NCI-H1417 treated with DMSO at 0.1 percent for 48 hours (cell line): ENCODE measurements around the gene MTNR1B.

Experiments used
- DNase-seq: peaks from one replicate; lab custom pipeline; 2025; lab: John Stamatoyannopoulos, UW

The MTNR1B gene

DNA sequence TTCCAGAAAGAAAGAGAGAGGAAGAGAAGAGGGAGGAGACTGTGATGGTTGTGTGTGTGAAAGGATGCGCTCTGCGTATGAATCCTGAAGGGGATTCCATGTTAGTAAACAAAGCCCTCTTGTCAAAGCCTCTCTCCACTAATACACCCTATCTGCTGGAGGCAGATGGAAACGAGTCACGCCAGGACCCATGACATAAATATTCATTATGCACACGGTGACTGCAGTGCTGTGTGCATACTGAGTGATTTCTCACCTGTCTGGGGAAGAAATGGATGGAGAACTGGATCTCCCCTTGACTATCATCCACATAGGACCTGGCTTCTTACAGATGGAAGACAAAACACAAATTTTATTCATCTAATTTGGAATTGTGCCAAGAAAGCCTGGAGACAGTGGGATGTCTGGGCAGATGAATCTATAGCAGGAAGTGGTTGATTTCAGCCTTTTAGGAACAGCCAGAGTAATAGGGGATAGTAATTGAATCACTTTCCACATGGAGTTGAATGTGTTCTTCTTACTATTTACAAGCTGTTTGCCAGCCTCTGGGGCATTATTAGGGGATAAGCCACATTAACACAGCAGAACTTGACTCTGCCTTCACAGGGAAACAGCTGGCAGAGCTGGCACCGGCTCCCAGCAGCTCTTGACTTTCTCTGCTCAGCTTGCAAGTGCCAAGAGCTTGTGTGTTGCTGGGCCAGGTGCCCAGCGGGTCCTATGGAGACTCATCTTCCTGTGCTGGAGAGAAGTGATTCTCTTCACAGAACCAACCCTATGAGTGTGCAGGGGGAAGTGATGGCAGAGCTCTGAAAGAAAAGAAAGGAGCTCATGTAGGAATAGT lies 9.0 kb downstream of the MTNR1B start:
- peak; percentile 33 for DNase-seq

DNA sequence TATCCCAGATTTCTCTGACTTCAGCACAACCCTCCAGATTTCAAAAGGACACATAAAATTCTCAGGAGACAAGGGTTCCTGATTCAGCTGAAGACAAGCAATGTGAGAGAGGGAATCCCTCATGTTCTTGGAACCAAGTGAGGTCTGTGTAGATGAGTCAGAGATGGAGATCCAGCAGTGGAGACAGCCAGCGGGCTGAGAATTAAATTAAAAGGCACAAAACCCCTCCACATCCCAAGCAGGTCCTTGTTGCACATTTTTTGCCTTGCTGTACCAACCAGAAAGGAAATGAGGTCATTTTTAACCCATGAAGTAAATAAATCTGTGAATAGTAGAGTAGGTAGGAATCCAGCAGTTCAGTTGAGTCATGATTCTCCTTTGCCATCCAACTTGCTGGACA lies 9.7 kb downstream of the MTNR1B start:
- DNase-seq, result no peak

DNA sequence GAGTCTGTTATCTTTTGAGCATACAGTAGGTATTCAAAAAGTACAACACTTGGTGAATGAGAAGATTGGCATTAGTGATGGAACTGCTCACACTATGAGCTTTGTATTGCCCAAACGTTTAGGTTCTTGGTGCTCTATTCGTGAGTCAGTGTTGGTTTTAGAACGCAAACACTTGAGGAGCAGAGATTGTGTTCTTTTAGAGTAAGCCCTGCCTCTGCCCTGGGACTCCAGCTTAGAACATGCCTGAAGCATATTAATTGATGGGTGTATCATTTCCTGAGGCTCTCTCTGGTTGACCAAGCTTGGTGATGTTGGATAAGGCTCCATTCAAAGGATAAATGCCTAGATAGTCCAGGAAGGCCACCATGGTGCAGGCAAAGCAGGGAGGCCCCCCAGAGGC lies 10.9 kb downstream of the MTNR1B start:
- no peak for DNase-seq

DNA sequence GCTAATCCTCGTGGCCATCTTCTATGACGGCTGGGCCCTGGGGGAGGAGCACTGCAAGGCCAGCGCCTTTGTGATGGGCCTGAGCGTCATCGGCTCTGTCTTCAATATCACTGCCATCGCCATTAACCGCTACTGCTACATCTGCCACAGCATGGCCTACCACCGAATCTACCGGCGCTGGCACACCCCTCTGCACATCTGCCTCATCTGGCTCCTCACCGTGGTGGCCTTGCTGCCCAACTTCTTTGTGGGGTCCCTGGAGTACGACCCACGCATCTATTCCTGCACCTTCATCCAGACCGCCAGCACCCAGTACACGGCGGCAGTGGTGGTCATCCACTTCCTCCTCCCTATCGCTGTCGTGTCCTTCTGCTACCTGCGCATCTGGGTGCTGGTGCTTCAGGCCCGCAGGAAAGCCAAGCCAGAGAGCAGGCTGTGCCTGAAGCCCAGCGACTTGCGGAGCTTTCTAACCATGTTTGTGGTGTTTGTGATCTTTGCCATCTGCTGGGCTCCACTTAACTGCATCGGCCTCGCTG lies 12.1 kb downstream of the MTNR1B start:
- DNase-seq, result no peak

DNA sequence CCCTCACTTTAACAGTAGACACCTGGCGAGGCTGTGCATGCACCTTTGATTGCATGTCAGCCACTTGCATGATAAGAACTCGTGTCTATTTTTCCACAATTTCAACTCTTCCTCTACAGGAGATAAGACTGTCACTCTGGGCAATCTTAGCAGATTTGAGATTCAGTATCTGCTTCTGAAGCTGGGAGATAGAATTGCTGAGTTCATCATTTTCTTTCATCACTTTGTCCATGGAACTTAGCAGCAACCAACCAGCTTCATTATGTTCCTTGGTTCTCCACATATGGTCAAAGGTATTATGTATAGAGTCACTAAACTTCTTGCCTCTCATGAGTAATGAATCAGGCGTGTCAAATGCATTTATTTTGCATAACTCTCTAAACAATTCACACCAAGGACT lies 17.1 kb downstream of the MTNR1B start:
- no peak for DNase-seq

DNA sequence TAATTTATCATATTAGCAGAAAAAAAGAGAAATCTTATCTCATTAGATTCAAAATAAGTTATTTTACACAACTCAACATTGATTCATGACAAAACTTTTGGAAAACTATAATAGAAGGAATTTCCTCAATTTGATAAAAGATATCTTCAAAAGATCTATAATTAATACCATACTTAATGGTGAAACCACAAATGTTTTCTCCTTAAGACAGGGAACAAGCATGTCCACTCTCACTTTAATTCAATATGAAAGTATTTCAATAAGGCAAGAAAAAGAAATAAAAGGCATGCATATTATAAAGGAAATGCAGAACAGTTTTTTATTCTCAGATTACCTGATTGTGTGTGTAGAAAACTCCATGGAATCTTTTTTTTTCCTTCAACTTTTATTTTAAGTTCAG lies 23.6 kb downstream of the MTNR1B start:
- no peak for DNase-seq

DNA sequence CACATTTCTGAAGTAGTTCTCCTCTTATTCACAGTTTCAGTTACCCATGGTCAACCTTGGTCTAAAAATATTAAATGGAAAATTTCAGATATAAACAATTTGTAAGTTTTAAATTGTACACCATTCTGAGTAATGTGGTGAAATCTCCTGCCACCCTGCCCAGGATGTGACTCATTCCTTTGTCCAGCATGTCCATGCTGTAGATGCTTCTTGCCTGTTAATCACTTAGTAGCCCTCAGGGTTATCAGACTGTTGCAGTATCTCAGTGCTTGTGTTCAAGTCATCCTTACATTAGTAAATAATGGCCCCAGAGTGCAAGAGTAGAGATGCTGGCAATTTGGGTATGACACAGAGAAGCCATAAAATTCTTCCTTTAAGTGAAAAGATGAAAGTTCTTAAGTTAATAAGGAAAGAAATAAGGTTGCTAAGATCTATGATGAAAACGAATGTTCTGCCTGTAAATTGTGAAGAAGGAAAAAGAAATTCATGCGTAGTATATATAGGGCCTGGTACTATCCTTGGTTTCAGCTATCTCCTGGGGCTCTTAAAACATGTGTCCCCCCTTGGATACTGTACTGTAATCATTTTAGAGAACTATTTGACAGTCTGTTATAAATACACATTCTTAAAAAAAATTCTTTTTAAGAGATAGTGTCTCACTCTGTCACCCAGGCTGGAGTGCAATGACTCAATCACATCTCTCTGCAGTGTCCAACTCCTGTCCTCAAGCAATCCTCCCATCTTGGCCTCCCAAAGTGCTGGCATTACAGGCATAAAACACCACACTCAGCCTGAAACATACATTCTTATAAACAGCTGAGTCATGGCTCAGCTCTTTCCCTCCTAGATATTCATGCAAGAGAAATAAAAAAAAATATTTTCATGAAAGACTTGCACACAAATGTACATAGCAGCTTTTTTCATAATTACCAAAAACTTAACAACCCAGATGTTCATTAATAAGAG lies 31.3 kb downstream of the MTNR1B start:
- no peak for DNase-seq

DNA sequence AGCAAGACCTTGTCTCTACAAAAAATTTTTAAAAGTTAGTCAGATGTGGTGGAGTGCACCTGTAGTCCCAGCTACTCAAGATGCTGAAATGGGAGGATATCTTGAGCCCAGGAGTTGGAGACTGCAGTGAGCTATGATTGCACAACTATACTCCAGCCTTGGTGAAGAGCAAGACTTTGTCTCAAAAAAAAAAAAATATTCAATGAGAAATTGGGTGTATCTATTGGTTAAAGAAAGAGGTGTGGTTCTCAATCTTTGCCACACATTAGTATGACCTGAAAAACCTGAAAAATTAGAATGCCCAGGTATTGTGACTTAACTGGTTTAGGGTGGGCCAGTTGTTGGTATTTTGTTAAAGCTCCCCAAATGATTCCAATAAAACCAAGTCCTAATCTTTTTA lies 32.4 kb downstream of the MTNR1B start:
- DNase-seq, result no peak

DNA sequence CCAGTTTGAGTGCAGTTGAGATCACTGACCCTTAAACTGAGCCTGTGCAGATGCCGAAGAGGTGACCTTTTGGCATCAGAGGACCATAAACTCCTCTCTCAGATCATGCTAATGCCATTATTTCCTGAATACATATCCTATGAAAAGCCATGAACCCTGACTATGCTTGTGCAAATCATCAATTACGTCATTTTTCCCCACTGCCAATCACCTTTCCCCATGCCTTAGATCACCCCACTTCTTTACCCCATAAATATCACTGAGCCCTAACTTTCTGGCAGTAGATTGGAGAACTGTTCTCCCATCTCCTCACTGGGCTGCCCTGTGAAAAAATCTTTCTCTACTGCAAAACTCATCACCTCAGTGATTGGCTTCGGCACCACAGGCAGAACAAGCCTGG lies 32.9 kb downstream of the MTNR1B start:
- DNase-seq, result no peak

DNA sequence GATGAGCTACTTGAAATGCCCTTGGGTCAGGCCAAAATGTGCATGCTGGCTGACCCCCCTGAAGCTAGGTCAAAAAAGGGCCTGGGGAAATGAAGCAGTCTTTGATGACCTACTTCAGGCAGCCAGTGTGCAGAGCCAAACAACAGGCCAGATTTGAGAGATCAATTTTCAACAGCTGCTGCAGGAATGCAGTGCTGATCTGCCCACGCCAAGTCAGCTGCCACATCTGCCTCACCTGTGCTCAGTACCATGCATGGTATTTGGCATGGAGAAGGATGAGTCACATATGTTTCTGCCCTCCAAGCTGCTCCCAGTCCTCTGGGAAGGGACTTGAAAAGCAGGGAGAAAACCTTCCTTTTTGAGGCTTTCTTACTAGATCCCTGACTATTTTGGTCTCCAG lies 35.8 kb downstream of the MTNR1B start:
- no peak for DNase-seq

DNA sequence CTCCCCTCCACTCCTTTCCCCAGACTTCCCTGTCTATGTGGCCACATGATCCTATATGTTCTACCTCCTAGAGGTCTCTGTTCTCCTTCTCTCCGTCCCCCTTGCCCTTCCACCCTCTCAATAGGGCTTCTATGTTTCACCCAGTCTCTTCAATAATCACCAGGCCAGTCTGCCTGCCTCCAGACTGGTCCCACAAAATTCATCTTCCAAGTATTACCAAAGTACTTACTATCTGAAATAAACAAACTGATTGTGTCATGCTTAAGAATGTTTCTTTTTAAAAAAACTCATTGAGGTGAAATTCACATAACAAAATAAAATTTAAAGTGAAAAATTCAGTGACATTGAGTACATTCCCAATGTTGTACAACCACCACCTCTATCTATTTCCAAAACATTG lies 44.2 kb downstream of the MTNR1B start:
- no peak for DNase-seq

DNA sequence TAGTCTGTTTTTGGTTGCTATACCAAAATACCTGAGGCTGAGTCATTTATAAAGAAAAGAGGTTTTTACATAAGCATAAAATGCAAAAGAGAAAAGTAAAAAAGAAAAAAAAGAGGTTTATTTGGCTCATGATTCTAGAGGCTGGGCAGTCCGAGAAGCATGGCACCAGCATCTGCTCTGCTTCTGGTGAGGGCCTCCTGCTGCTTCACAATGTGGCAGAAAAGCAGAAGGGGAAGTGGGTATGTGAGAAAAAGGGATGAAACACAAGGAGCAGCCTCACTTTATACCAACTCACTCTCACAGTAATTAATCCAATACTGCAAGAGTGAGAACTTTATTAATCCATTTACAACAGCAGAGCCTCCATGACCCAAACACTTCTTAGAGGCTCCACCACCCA lies 47.1 kb downstream of the MTNR1B start:
- no peak for DNase-seq

DNA sequence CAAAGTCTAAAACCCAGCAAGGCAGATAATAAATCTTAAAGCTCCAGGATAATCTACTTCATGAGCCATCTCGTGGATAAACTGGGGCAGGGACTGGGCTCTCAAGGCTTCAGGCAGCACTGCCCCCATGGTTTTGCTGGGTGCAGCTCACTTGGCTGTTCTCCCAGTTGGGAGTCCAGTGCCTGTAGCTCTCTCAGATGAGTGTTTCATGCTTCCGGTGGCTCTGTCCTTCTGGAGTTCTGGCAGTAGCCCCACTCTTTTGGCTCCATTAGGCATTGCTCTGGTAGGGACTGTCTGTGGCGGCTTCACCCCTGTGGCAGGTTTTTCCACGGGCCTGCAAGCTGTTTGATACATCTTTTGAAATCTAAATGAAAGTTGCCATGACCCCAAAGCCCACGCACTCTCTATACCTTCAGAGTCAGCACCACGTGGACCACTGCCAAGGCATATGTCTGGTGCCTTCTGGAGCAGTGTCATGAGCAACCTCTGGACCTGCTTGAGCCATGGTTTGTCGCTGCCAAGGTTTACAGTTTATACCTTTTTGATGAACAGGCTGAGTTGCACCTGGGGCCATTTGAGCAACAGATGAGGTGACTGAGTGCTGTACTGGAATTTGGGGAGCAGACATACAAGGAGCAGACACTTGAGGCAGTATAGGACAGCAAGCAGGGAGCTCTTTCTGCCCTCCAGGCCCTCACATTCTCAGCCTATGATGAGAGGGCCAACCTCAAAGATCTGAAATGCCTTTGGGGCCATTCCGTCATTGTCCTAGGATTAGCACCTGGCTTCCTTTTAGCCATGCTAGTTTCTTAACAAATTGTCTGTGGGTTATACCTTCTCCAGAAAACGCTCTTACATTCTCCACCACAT lies 48.6 kb downstream of the MTNR1B start:
- DNase-seq, result no peak

DNA sequence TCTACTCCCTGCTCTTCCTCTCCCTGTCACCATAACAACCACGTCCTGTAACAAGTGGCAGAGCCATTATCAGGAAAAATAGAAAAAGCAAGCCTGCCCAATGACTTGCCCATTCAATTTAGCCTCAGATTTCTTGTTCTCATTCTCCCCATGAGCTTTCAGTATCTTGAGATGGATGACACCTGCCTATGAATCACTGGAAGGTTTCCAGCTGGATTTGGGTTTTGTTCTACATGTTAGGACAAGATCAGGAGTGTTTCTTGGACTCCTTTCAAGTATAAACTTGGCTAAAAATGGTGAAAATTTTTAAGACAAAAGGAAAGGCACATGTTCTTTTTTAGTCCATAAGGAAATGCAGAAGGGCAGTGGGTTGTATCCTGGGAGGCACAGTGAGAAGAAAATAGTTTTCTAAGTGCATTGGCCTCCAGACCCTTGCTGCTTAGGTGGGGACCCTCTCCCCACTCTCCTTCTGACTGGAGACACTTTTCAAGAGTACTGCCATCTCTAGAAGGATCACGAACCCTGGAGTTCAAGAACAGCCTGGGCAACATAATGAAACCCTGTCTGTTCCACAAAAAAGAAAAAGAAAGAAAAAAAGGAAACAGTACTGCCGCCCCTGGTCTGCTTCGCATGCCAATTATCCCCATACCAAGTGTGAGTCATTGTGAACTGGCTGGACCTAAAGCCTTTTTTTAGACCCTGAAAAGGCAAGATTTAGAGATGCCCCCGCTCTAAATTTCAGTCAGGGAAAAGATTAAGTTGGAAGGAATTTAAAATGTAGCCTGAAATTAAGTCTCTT lies 51.0 kb downstream of the MTNR1B start:
- no peak for DNase-seq

DNA sequence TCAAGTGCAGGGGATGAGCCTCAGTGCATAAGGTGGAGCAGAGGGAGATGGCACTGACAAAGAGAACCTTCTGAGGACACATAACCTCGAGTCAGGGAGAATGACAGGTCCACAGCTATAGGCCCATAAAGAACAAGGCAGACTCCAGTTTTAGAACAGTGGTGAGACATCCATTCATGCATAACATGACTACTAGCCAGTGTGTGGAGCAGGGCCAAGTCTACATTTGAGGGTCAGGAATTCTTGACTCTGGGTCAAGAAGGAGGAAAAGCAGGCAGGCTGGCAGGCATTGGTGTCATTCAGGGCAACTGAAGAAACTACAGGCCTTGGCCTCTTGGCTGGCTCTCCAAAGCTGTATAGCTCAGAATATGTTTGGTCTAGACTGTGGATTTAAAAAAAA lies 54.9 kb downstream of the MTNR1B start:
- DNase-seq, result no peak

DNA sequence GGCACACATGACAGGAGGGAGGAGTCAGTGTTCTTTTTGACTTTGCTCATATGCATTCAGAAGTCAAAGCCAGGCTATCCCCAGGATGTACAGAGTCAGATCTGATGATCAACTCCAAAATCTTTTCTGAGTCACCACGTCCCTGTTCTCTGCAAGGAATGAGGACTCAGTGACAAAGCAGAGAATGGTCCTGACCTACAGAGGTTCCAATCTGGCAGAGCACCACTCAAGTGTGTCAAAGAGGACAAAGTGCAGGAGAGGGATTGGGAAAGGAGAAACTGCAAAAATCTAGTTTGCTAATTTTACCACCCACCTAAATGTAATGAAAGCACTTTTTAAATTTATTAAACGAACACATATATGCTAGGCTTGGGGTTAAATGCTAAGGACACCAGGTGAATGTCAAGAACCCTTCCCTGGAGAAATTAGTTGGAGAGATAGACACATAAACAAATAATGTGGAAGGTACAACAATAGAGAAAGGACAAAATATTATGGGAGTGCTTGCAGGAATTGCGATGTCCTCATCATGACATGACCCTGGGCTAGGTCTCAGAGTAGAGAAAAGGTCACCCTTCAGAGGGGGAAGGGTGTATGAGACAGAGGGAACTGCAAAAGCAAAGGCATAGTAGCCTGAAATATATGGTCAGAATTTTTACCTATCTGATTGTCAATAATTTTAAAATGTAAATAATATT lies 56.3 kb downstream of the MTNR1B start:
- DNase-seq, result no peak

DNA sequence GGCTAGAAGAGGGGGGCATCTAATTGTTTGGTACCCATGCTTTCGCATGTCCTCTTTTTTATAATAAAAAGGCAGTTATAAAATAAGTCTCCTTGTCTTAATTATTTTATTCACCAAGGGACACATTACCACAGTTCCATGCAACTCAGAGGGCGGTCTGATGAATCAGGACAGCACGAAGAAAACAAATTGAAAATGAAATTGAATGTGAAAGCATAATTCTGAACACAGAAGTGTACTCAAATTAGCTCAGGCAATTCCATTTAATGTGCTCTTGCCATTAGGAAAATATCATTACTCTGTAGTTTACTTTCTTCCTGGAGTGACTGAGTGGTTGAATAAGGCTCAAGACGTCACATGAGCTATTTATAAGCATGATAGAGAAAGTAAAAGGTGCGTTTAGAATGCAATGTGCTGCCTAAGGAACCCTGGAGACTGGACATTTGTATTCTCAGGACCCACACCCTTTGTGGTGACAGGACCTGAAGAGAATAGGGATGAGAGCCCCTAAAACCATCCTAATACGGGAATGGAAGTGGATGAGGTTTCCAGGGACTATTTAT lies 59.6 kb downstream of the MTNR1B start:
- no peak for DNase-seq

DNA sequence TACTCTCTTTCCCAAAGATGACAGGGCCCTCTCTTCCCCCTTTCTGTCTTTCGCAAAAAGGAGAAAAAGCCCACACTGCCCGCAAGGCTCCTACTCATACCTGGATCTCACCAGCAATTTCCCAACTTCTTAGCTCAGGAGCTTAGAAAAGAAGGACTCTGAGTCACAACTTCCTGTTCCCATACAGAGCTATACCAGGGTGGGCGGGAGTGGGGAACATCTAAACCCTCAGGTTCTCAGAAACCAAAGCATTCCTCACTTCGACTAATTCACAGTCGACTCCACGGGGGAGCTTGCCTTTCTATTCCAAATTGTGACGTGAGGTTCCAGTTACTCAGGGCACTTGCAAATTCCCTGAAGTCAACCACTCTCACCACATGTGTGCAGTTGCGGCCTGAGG lies 61.9 kb downstream of the MTNR1B start:
- no peak for DNase-seq
